ENCODE results near the gene BCL2L13. TPM values are rescaled to one million over a fixed set of nuclear protein-coding genes. Genes with fewer than 3 reads are reported as not detected.
"Not testable (repeated sequence)": the region's sequence is repeated elsewhere in the genome, so short reads cannot be mapped to it uniquely, and the experiment has no call there.

Gene BCL2L13
- total and polyA plus RNA-seq, 2 experiments from 2014 or later = 35.3 to 61.5 TPM

DNA sequence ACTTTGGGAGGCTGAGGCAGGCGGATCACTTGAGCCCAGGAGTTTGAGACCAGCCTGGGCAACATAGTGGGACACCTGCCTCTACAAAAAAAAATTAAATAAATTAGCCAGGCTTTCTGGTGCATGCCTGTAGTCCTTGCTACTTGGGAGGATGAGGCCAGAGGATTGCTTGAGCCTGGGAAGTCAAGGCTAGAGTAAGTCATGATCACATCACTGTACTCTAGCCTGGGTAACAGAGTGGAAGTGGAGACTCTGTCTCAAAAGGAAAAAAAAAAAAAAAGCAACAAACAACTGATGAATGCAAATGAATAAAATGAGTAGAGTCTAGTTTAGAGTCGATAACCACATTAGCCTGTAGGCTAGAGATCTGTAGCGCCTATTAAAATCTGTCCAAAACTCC, 3.9 kb upstream of the BCL2L13 start:
- Histone ChIP-seq H3K27ac (no peak overlapping the region), H3K9me3 (ENCODE audit: low read depth) (no peaks in the 10 kb centered on the region), H3K4me3 (no peak overlapping the region), H3K27me3 (no peaks in the 10 kb centered on the region), H3K4me1 (ENCODE audit: low read depth) (peaks cover 6% of the 10 kb centered on the region), H3K36me3 (no peaks in the 10 kb centered on the region)
- no peak for TF ChIP-seq CTCF (IDR thresholded peaks at IDR 0.05; ENCODE audit: low read depth, low read length)
- DNase-seq (ENCODE audit: low read depth in 1 of 2, low spot score in 1 of 2) = no peak

- not testable (repeated sequence) for H3K4me1 ChIP-seq (ENCODE audit: low read depth); H3K27me3 ChIP-seq; DNase-seq (ENCODE audit: low read depth in 1 of 2, low spot score in 1 of 2); H3K9me3 ChIP-seq (ENCODE audit: low read depth); H3K36me3 ChIP-seq; H3K4me3 ChIP-seq
- H3K27ac ChIP-seq = peak overlapping the region; percentile 100
These were observed 1.7 kb upstream of the BCL2L13 start for GRCh38 chr22:17636850-17637249.

GRCh38 chr22:17637490-17638181, 921 bp upstream of the BCL2L13 start:
- H3K4me1 ChIP-seq (ENCODE audit: low read depth) = peaks cover 6% of the 10 kb centered on the region
- peak overlapping the region; percentile 83 for H3K4me3 ChIP-seq
- peak overlapping the region; percentile 100 for H3K27ac ChIP-seq
- DNase-seq (ENCODE audit: low read depth in 1 of 2, low spot score in 1 of 2) = no peak
- no peak for TF ChIP-seq CTCF (IDR thresholded peaks at IDR 0.05; ENCODE audit: low read depth, low read length)
- H3K9me3 ChIP-seq (ENCODE audit: low read depth) = no peaks in the 10 kb centered on the region
- no peaks in the 10 kb centered on the region for H3K36me3 ChIP-seq
- no peaks in the 10 kb centered on the region for H3K27me3 ChIP-seq

- Histone ChIP-seq H3K9me3 (ENCODE audit: low read depth) (no peaks in the 10 kb centered on the region), H3K27me3 (no peaks in the 10 kb centered on the region), H3K27ac (peak overlapping the region; percentile 100), H3K36me3 (no peaks in the 10 kb centered on the region), H3K4me1 (ENCODE audit: low read depth) (peaks cover 6% of the 10 kb centered on the region), H3K4me3 (peak overlapping the region; percentile 83)
- TF ChIP-seq CTCF (IDR thresholded peaks at IDR 0.05; ENCODE audit: low read depth, low read length) = peak; percentile 11
- no peak for DNase-seq (ENCODE audit: low read depth in 1 of 2, low spot score in 1 of 2)
These were observed 450 bp upstream of the BCL2L13 start for GRCh38 chr22:17638182-17638431.

- no peaks in the 10 kb centered on the region for H3K36me3 ChIP-seq
- peak; percentile 43 to 58 for DNase-seq (ENCODE audit: low read depth in 1 of 2, low spot score in 1 of 2)
- peak overlapping the region; percentile 100 for H3K27ac ChIP-seq
- H3K9me3 ChIP-seq (ENCODE audit: low read depth) = no peaks in the 10 kb centered on the region
- TF ChIP-seq CTCF (IDR thresholded peaks at IDR 0.05; ENCODE audit: low read depth, low read length) = no peak
- peaks cover 6% of the 10 kb centered on the region for H3K4me1 ChIP-seq (ENCODE audit: low read depth)
- H3K27me3 ChIP-seq = no peaks in the 10 kb centered on the region
- peak overlapping the region; percentile 83 for H3K4me3 ChIP-seq
These were observed 737 bp downstream of the BCL2L13 start for GRCh38 chr22:17639247-17639741.

GRCh38 chr22:17641269-17641668, 2.7 kb downstream of the BCL2L13 start:
- no peak for DNase-seq (ENCODE audit: low read depth in 1 of 2, low spot score in 1 of 2)

DNA sequence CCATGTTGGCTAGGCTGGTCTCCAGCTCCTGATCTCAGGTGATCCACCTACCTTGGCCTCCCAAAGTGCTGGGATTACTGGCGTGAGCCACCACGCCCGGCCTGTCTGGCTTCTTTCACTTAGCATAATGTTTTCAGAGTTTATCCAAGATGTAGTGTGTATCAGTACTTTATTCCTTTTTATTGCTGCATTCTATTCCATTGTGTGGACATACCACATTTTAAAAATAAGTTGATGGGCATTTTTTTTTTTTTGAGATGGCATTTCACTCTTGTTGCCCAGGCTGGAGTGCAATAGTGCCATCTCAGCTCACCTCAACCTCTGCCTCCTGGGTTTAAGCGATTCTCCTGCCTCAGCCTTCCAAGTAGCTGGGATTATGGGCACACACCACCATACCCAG, 3.8 kb downstream of the BCL2L13 start:
- not testable (repeated sequence) for H3K36me3 ChIP-seq; H3K27me3 ChIP-seq; H3K9me3 ChIP-seq (ENCODE audit: low read depth); H3K4me1 ChIP-seq (ENCODE audit: low read depth); DNase-seq (ENCODE audit: low read depth in 1 of 2, low spot score in 1 of 2); H3K4me3 ChIP-seq; H3K27ac ChIP-seq

More at GRCh38 chr22:17641269-17641668, 2.7 kb downstream of the BCL2L13 start:
- Histone ChIP-seq H3K9me3 (ENCODE audit: low read depth) (no peaks in the 10 kb centered on the region), H3K27me3 (no peaks in the 10 kb centered on the region), H3K27ac (no peak overlapping the region), H3K4me3 (no peak overlapping the region), H3K4me1 (ENCODE audit: low read depth) (peaks cover 6% of the 10 kb centered on the region), H3K36me3 (no peaks in the 10 kb centered on the region)
- no peak for TF ChIP-seq CTCF (IDR thresholded peaks at IDR 0.05; ENCODE audit: low read depth, low read length)
